ENCODE results near the gene CISH. TPM values are rescaled to one million over a fixed set of nuclear protein-coding genes. Genes with fewer than 3 reads are reported as not detected.

CISH gene
- total RNA-seq, 1 experiment from 2014 or later: 1.7 TPM

DNA sequence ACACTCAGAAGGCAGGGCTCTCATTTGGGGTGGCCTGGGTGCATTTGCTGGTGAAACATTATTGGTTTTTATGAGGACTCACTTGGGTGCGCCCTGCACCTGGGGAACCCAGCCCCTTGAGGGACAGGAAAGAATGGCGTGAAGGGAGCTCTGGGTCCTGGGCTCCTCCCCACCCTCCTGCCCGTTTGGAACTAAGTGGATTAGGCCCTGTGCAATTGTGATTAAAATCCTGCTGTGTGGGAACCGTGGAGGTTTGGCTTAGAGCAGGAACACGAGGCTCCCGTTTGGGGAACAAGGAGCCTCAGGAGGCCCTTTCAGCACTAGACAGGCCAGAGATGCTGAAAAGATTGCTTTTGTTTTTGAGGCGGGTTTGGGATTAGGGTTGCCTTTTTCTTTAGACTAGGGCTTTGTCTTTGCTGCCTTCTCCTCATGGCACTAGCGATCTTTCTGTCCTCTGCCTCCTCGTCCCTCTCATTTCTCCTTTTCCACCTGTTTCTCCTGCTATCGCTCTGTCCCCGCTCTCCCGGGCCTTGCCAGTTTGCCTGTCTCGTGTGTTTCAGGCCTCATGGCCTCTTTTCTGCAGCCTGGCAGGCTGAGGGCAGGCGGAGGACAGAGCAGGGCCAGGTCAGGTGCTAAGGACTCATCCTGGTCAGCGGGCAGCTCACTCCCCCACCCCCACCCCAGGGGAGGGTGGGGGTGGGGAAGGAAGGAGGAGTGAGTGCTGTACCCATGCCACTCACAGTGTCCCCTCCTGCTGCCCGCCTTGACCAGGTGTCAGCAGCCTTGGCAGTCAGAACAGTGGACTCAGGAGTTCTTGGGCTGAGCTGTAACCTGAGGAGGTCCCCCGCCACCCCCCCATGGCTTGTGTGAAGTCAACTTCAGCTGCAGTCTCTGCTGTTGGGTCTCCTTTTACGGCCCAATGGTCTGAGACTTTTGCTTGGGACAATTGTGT lies 13.9 kb upstream of the CISH start:
- Histone ChIP-seq H3K56ac (ENCODE audit: insufficient read length, low read depth, low read length) (no peak overlapping the region), H3K27ac (ENCODE audit: insufficient read length, low read depth, low read length) (no peak overlapping the region), H3K23me2 (ENCODE audit: insufficient read length, low read depth, low read length, poor library complexity, severe bottlenecking) (no peaks in the 10 kb centered on the region), H4K8ac (replicated peaks; ENCODE audit: insufficient read length, low read depth, low read length) (no peak overlapping the region), H3K79me2 (ENCODE audit: insufficient read depth, low read length) (0 out of 2 replicates have a peak, but pooled peaks cover 2% of the 10 kb centered on the region), H2BK15ac (ENCODE audit: low read depth, low read length) (no peak overlapping the region), H3K4me2 (ENCODE audit: insufficient read depth, insufficient read length, low read length) (no peak overlapping the region), H3T11ph (ENCODE audit: low read length) (no peak overlapping the region), H3K4ac (ENCODE audit: low read depth, low read length) (no peak overlapping the region), H3K27me3 (ENCODE audit: insufficient read depth, low read length) (no peaks in the 10 kb centered on the region), H4K20me1 (ENCODE audit: control insufficient read depth, insufficient read depth, insufficient read length) (no peaks in the 10 kb centered on the region), H2BK20ac (ENCODE audit: low read depth, low read length, poor library complexity, severe bottlenecking) (no peak overlapping the region), H4K91ac (ENCODE audit: insufficient read length, low read depth, low read length) (no peak overlapping the region), H2BK5ac (ENCODE audit: insufficient read length, low read length) (no peak overlapping the region), H2AK5ac (ENCODE audit: insufficient read length, low read length) (no peak overlapping the region), H2BK12ac (ENCODE audit: insufficient read length, low read depth, low read length) (no peak overlapping the region), H3K4me1 (ENCODE audit: insufficient read depth, low read length) (no peaks in the 10 kb centered on the region; the same call in 1 of the 2 replicates), H3K18ac (ENCODE audit: insufficient read length, low read depth, low read length) (no peak overlapping the region), H4K5ac (ENCODE audit: insufficient read length, low read depth, low read length) (no peak overlapping the region), H2BK120ac (ENCODE audit: low read depth, low read length, poor library complexity, severe bottlenecking) (no peak overlapping the region), H2AFZ (ENCODE audit: low read length) (no peak overlapping the region), H3K9me3 (ENCODE audit: control insufficient read depth, low read depth, low read length) (no peaks in the 10 kb centered on the region), H3K79me1 (ENCODE audit: insufficient read depth, low read depth, low read length, poor library complexity, severe bottlenecking) (peaks cover 2% of the 10 kb centered on the region), H3K9ac (ENCODE audit: extremely low read depth, insufficient read length, low read length) (no peak overlapping the region), H3K14ac (ENCODE audit: insufficient read depth, low read length) (no peak overlapping the region), H3K23ac (ENCODE audit: insufficient read length, low read depth, low read length) (no peak overlapping the region)
- peak overlapping the region; percentile 48 to 93 (median 90); a peak in 6 of 7 replicates for H3K27ac Mint-ChIP-seq
- no peaks in the 10 kb centered on the region for H3K9me3 Mint-ChIP-seq
- peaks cover 0 to 25% (median 23%) of the 10 kb centered on the region in 3 experiments; a peak in 6 of 7 replicates for H3K36me3 Mint-ChIP-seq (ENCODE audit: insufficient read depth in 1 of 3, low read depth in 3 of 3)
- WGBS (ENCODE audit: extremely low coverage, insufficient read length, low lambda C conversion rate): no CpG with 5 or more reads among the region's 18 CpGs
- H3K27me3 Mint-ChIP-seq (ENCODE audit: low read depth): no peaks in the 10 kb centered on the region
- TF ChIP-seq, protein P1, sequence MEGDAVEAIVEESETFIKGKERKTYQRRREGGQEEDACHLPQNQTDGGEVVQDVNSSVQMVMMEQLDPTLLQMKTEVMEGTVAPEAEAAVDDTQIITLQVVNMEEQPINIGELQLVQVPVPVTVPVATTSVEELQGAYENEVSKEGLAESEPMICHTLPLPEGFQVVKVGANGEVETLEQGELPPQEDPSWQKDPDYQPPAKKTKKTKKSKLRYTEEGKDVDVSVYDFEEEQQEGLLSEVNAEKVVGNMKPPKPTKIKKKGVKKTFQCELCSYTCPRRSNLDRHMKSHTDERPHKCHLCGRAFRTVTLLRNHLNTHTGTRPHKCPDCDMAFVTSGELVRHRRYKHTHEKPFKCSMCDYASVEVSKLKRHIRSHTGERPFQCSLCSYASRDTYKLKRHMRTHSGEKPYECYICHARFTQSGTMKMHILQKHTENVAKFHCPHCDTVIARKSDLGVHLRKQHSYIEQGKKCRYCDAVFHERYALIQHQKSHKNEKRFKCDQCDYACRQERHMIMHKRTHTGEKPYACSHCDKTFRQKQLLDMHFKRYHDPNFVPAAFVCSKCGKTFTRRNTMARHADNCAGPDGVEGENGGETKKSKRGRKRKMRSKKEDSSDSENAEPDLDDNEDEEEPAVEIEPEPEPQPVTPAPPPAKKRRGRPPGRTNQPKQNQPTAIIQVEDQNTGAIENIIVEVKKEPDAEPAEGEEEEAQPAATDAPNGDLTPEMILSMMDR (conservative IDR thresholded peaks at IDR 0.05): no peak
- peaks cover 54 to 59% of the 10 kb centered on the region in 2 experiments for H3K4me1 Mint-ChIP-seq
- DNase-seq: no peak
- no peak overlapping the region for H3K4me3 Mint-ChIP-seq

Measured in H9 (cell line).